ENCODE results near the gene DYRK2.

The DYRK2 gene

GRCh38 chr12:67689385-67689784, 40.8 kb downstream of the DYRK2 start:
- TF ChIP-seq TCF12 (IDR thresholded peaks at IDR 0.05; ENCODE audit: low read depth) = no peak
- TF ChIP-seq CREB1 (IDR thresholded peaks at IDR 0.05; ENCODE audit: low read depth) = no peak
- TF ChIP-seq YY1 (IDR thresholded peaks at IDR 0.05; ENCODE audit: low read depth) = no peak
- no peak for TF ChIP-seq TEAD4 (IDR thresholded peaks at IDR 0.05)
- no peak for TF ChIP-seq MAX (IDR thresholded peaks at IDR 0.05)
- TF ChIP-seq ZBTB7A (IDR thresholded peaks at IDR 0.05; ENCODE audit: low read depth) = no peak
- no peak for TF ChIP-seq TAF1 (IDR thresholded peaks at IDR 0.05; ENCODE audit: low read depth)
- no peak for TF ChIP-seq REST (IDR thresholded peaks at IDR 0.05; ENCODE audit: low read depth)

- TF ChIP-seq YY1 (IDR thresholded peaks at IDR 0.05; ENCODE audit: low read depth) = no peak
- no peak for TF ChIP-seq MAX (IDR thresholded peaks at IDR 0.05)
- TF ChIP-seq USF1 (IDR thresholded peaks at IDR 0.05) = no peak
- no peak for TF ChIP-seq TEAD4 (IDR thresholded peaks at IDR 0.05)
- no peak for TF ChIP-seq TCF12 (IDR thresholded peaks at IDR 0.05; ENCODE audit: low read depth)
- TF ChIP-seq RAD21 (IDR thresholded peaks at IDR 0.05; ENCODE audit: low read depth) = no peak
- no peak for TF ChIP-seq EGR1 (IDR thresholded peaks at IDR 0.05)
- no peak for TF ChIP-seq EP300 (IDR thresholded peaks at IDR 0.05; ENCODE audit: borderline replicate concordance)
- TF ChIP-seq FOXM1 (IDR thresholded peaks at IDR 0.05; ENCODE audit: borderline replicate concordance, low read depth) = no peak
- TF ChIP-seq REST (IDR thresholded peaks at IDR 0.05; ENCODE audit: low read depth) = no peak
- TF ChIP-seq CREB1 (IDR thresholded peaks at IDR 0.05; ENCODE audit: low read depth) = no peak
- TF ChIP-seq TAF1 (IDR thresholded peaks at IDR 0.05; ENCODE audit: low read depth) = no peak
- no peak for TF ChIP-seq CEBPB (IDR thresholded peaks at IDR 0.05)
- no peak for TF ChIP-seq NFIC (IDR thresholded peaks at IDR 0.05)
- no peak for TF ChIP-seq ZBTB7A (IDR thresholded peaks at IDR 0.05; ENCODE audit: low read depth)
Observed at GRCh38 chr12:67690656-67691055, 42.1 kb downstream of the DYRK2 start.

GRCh38 chr12:67691220-67691619, 42.7 kb downstream of the DYRK2 start:
- TF ChIP-seq MAX (IDR thresholded peaks at IDR 0.05) = no peak
- no peak for TF ChIP-seq USF1 (IDR thresholded peaks at IDR 0.05)

GRCh38 chr12:67692135-67692534, 43.6 kb downstream of the DYRK2 start:
- TF ChIP-seq USF1 (IDR thresholded peaks at IDR 0.05) = no peak
- no peak for TF ChIP-seq NFIC (IDR thresholded peaks at IDR 0.05)
- no peak for TF ChIP-seq TCF12 (IDR thresholded peaks at IDR 0.05; ENCODE audit: low read depth)
- no peak for TF ChIP-seq ZBTB7A (IDR thresholded peaks at IDR 0.05; ENCODE audit: low read depth)
- no peak for TF ChIP-seq TAF1 (IDR thresholded peaks at IDR 0.05; ENCODE audit: low read depth)
- no peak for TF ChIP-seq FOXM1 (IDR thresholded peaks at IDR 0.05; ENCODE audit: borderline replicate concordance, low read depth)
- no peak for TF ChIP-seq REST (IDR thresholded peaks at IDR 0.05; ENCODE audit: low read depth)
- no peak for TF ChIP-seq EGR1 (IDR thresholded peaks at IDR 0.05)
- TF ChIP-seq YY1 (IDR thresholded peaks at IDR 0.05; ENCODE audit: low read depth) = no peak
- TF ChIP-seq MAX (IDR thresholded peaks at IDR 0.05) = no peak
- TF ChIP-seq CEBPB (IDR thresholded peaks at IDR 0.05) = no peak
- no peak for TF ChIP-seq RAD21 (IDR thresholded peaks at IDR 0.05; ENCODE audit: low read depth)
- no peak for TF ChIP-seq CREB1 (IDR thresholded peaks at IDR 0.05; ENCODE audit: low read depth)
- TF ChIP-seq EP300 (IDR thresholded peaks at IDR 0.05; ENCODE audit: borderline replicate concordance) = no peak
- TF ChIP-seq TEAD4 (IDR thresholded peaks at IDR 0.05) = no peak

All from Ishikawa (cell line).